GM23338 (cell line): Measurements from ENCODE around the gene FAM241B. TPM values are rescaled to one million over a fixed set of nuclear protein-coding genes. Genes with fewer than 3 reads are reported as not detected.

ENCODE experiments used
- polyA plus RNA-seq: library from polyadenylated mRNA; unstranded; fragments of >200 nt; fragmentation: Nextera tagmentation; extraction: Ambion mirVana; gene quantifications from 2 replicates; pipeline ENCODE4 v1.2.1, GENCODE V29; 2016
- total RNA-seq: library from RNA; depleted of rRNA; stranded (reverse); fragments of >200 nt; shearing (Covaris generic); gene quantifications from 2 replicates; pipeline ENCODE4 v1.2.3, GENCODE V29; 2014; rRNA removed

Gene FAM241B
- total and polyA plus RNA-seq, 2 experiments from 2014 or later: 6.7 to 28.3 TPM

Other genes starting within 250 kb of the FAM241B start
- gene TACR2, start 213.3 kb upstream of the FAM241B start, total RNA-seq: 0.54 TPM in 1 of 2 replicates, not detected in the other
- gene TACR2, start 213.3 kb upstream of the FAM241B start, polyA plus RNA-seq: not detected in 2 replicates
- 10.1 and 12.5 TPM in 2 replicates for gene TSPAN15, start 178.8 kb upstream of the FAM241B start, total RNA-seq
- 6.6 TPM in 2 replicates for gene TSPAN15, start 178.8 kb upstream of the FAM241B start, polyA plus RNA-seq
- gene NEUROG3, start 56.8 kb upstream of the FAM241B start, total RNA-seq: 0.16 TPM in 1 of 2 replicates, not detected in the other
- gene NEUROG3, start 56.8 kb upstream of the FAM241B start, polyA plus RNA-seq: 0.31 TPM in 1 of 2 replicates, not detected in the other
- 7.1 and 8.6 TPM in 2 replicates for gene COL13A1, start 171.7 kb downstream of the FAM241B start, total RNA-seq
- 5.1 and 5.2 TPM in 2 replicates for gene COL13A1, start 171.7 kb downstream of the FAM241B start, polyA plus RNA-seq